Caco-2 (cell line): ENCODE results near the gene PRND. TPM values are rescaled to one million over a fixed set of nuclear protein-coding genes. Genes with fewer than 3 reads are reported as not detected.
"Not testable (repeated sequence)": the region's sequence is repeated elsewhere in the genome, so short reads cannot be mapped to it uniquely, and the experiment has no call there.

ENCODE experiments used
- BruUV-seq: library from RNA; stranded (reverse); fragments of 400-500 nt; replicated peaks from 2 replicates; lab custom pipeline; 2021; lab: Mats Ljungman, UMichigan
- CTCF ChIA-PET: fragments of 300-600 bp; sonication (Branson Sonifier 250); formaldehyde crosslinking; loops from one replicate; lab custom pipeline; 2022; ENCODE audit warnings: antibody characterized with exemption; lab: Charles Lee
- POLR2A ChIA-PET: fragments of 300-600 bp; sonication (Branson Sonifier 250); formaldehyde crosslinking; loops from one replicate; lab custom pipeline; 2022; ENCODE audit warnings: antibody characterized with exemption; lab: Charles Lee
- DNase-seq, 2 experiments: peaks; one replicate each; pipeline versions ENCODE4 v3.0.0 to v3.0.0-alpha.2; 2020 to 2022
- H3K27me3 ChIP-seq: replicated peaks from 2 replicates; pipeline ENCODE4 v1.6.0; 2011; ENCODE audit warnings: low read length; ENCODE audit not compliant: control insufficient read depth, insufficient read depth
- H3K36me3 ChIP-seq: 2 replicates; pipeline ENCODE4 v1.5.1; 2011; ENCODE audit warnings: low read length; ENCODE audit not compliant: control insufficient read depth, insufficient read depth
- H3K4me1 ChIP-seq: fragments of 250-450 bp; sonication (Bioruptor Pico); 2 replicates; pipeline ENCODE4 v1.5.1; 2020; ENCODE audit warnings: mild to moderate bottlenecking
- H3K4me3 ChIP-seq: 2 replicates; pipeline ENCODE4 v1.5.1; 2011; ENCODE audit warnings: low read depth, mild to moderate bottlenecking, control low read depth, low read length
- H3K9me3 ChIP-seq: fragments of 250-450 bp; sonication (Bioruptor Pico); 2 replicates; pipeline ENCODE4 v1.5.1; 2020; ENCODE audit warnings: mild to moderate bottlenecking, moderate library complexity
- H3K27ac Mint-ChIP-seq: one replicate; pipeline ENCODE4 v1.8.0; 2022; ENCODE audit warnings: mixed read lengths; ENCODE audit not compliant: unreplicated experiment
- H3K27me3 Mint-ChIP-seq: one replicate; pipeline ENCODE4 v1.8.0; 2022; ENCODE audit warnings: mixed read lengths; ENCODE audit not compliant: insufficient read depth, unreplicated experiment
- H3K36me3 Mint-ChIP-seq: one replicate; pipeline ENCODE4 v1.8.0; 2022; ENCODE audit warnings: mild to moderate bottlenecking, mixed read lengths; ENCODE audit not compliant: insufficient read depth, unreplicated experiment
- H3K4me1 Mint-ChIP-seq: one replicate; pipeline ENCODE4 v1.8.0; 2022; ENCODE audit warnings: low read depth, mixed read lengths; ENCODE audit not compliant: unreplicated experiment
- H3K4me3 Mint-ChIP-seq: one replicate; pipeline ENCODE4 v1.8.0; 2022; ENCODE audit warnings: mild to moderate bottlenecking, moderate library complexity, mixed read lengths; ENCODE audit not compliant: unreplicated experiment
- H3K9me3 Mint-ChIP-seq: one replicate; pipeline ENCODE4 v1.8.0; 2022; ENCODE audit warnings: mixed read lengths; ENCODE audit not compliant: unreplicated experiment
- CTCF ChIP-seq, 2 experiments: fragments of 200-600 bp in 1 of 2; IDR thresholded peaks; 1 replicate in 1 of 2; 2 replicates in 1 of 2; pipeline versions ENCODE4 v1.5.1 to v1.8.0; 2011 to 2022; ENCODE audit warnings: antibody characterized with exemption in 1 of 2, control low read depth in 1 of 2, inconsistent platforms in 1 of 2, low read depth in 1 of 2, low read length in 1 of 2, mild to moderate bottlenecking in 1 of 2, moderate library complexity in 1 of 2; ENCODE audit not compliant: insufficient read depth in 1 of 2, severe bottlenecking in 1 of 2, unreplicated experiment in 1 of 2
- intact Hi-C: fragments of 100-400 bp; cut with micrococcal nuclease; formaldehyde crosslinking; loops from one replicate; pipeline ENCODE4 v1.10.0; 2022; ENCODE audit not compliant: unreplicated experiment
- total RNA-seq: library from RNA; stranded (reverse); gene quantifications from 2 replicates; pipeline ENCODE4 v1.2.3, GENCODE V29; 2022

Gene PRND
- total RNA-seq, 1 experiment from 2014 or later: not detected

- Histone ChIP-seq H3K36me3 (no peaks in the 10 kb centered on the region), H3K27me3 (peaks cover 2% of the 10 kb centered on the region), H3K4me1 (no peaks in the 10 kb centered on the region), H3K9me3 (no peaks in the 10 kb centered on the region), H3K4me3 (no peak overlapping the region)
- ChIA-PET CTCF (interaction anchor here (1.0 kb wide), 1 partner anchor 10 kb away, joined by 3 read pairs; no protein-coding TSS in a partner anchor), POLR2A (no interaction called here)
- Mint-ChIP-seq H3K4me1 (no peaks in the 10 kb centered on the region), H3K9me3 (peaks cover 12% of the 10 kb centered on the region), H3K27ac (no peak overlapping the region), H3K36me3 (no peaks in the 10 kb centered on the region), H3K4me3 (no peak overlapping the region), H3K27me3 (peaks cover 19% of the 10 kb centered on the region)
- intact Hi-C loops: no loop called here
- no TSS peak for BruUV-seq
- no peak for TF ChIP-seq CTCF (IDR thresholded peaks at IDR 0.05; ENCODE audit: insufficient read depth in 1 of 2, low read depth in 1 of 2, low read length in 1 of 2, severe bottlenecking in 1 of 2, unreplicated experiment in 1 of 2)
- no peak for DNase-seq
These were observed 27.6 kb downstream of the PRND start for GRCh38 chr20:4749326-4749725.

GRCh38 chr20:4750381-4750780, 28.7 kb downstream of the PRND start:
- ChIA-PET POLR2A (no interaction called here), CTCF (no interaction called here)
- DNase-seq: no peak
- no peaks in the 10 kb centered on the region for H3K4me1 ChIP-seq
- BruUV-seq: no TSS peak
- Mint-ChIP-seq H3K4me1 (no peaks in the 10 kb centered on the region), H3K27ac (no peak overlapping the region), H3K9me3 (peaks cover 12% of the 10 kb centered on the region), H3K36me3 (no peaks in the 10 kb centered on the region), H3K27me3 (peaks cover 21% of the 10 kb centered on the region), H3K4me3 (no peak overlapping the region)
- peaks cover 2% of the 10 kb centered on the region for H3K27me3 ChIP-seq
- no peaks in the 10 kb centered on the region for H3K36me3 ChIP-seq
- no peak overlapping the region for H3K4me3 ChIP-seq
- no peaks in the 10 kb centered on the region for H3K9me3 ChIP-seq
- intact Hi-C loops: no loop called here
- TF ChIP-seq CTCF (IDR thresholded peaks at IDR 0.05; ENCODE audit: insufficient read depth in 1 of 2, low read depth in 1 of 2, low read length in 1 of 2, severe bottlenecking in 1 of 2, unreplicated experiment in 1 of 2): no peak

GRCh38 chr20:4759100-4759884, 37.6 kb downstream of the PRND start:
- H3K36me3 Mint-ChIP-seq, BruUV-seq, H3K27ac Mint-ChIP-seq, H3K4me3 ChIP-seq, H3K27me3 ChIP-seq, H3K4me1 Mint-ChIP-seq, H3K9me3 Mint-ChIP-seq, H3K36me3 ChIP-seq, POLR2A ChIA-PET, H3K4me1 ChIP-seq, intact Hi-C loops, H3K9me3 ChIP-seq, H3K4me3 Mint-ChIP-seq: not testable (repeated sequence)
- DNase-seq: peak; percentile 49 to 59
- peak; percentile 35 to 52 for TF ChIP-seq CTCF (IDR thresholded peaks at IDR 0.05; ENCODE audit: insufficient read depth in 1 of 2, low read depth in 1 of 2, low read length in 1 of 2, severe bottlenecking in 1 of 2, unreplicated experiment in 1 of 2)
- CTCF ChIA-PET: interaction anchor here (0.5 to 1.1 kb wide), 7 partner anchors 11 to 813 kb away, joined by 3 to 7 read pairs (median 3); no protein-coding TSS in a partner anchor
- H3K27me3 Mint-ChIP-seq: peaks cover 27% of the 10 kb centered on the region
